HEK293 (cell line): ENCODE data around the gene CNTNAP1.

Experiments used
- CTCF ChIA-PET: fragments of 350-600 bp; formaldehyde crosslinking; extraction: SDS; loops from one replicate; lab custom pipeline; 2021; ENCODE audit warnings: antibody characterized with exemption; lab: Yijun Ruan, JAX
- POLR2A ChIA-PET: fragments of 300-600 bp; formaldehyde crosslinking; extraction: SDS; loops from one replicate; lab custom pipeline; 2020; ENCODE audit warnings: antibody characterized with exemption, inconsistent platforms; lab: Yijun Ruan, JAX
- H3K27ac ChIP-seq: fragments of 200-500 bp; sonication (Bioruptor generic); 2 replicates; pipeline ENCODE4 v1.5.1; 2014; ENCODE audit warnings: low read depth, low read length, control low read depth, inconsistent platforms; ENCODE audit errors: extremely low read depth
- H3K36me3 ChIP-seq, 2 experiments: fragments of 200-500 bp in 1 of 2; sonication (Bioruptor generic) in 1 of 2; 1 replicate in 1 of 2; 2 replicates in 1 of 2; pipeline ENCODE4 v1.5.1; 2014 to 2017; ENCODE audit warnings: inconsistent platforms in 2 of 2, low read length in 2 of 2; ENCODE audit not compliant: control insufficient read depth in 2 of 2, insufficient read depth in 1 of 2
- H3K4me1 ChIP-seq: fragments of 200-500 bp; sonication (Bioruptor generic); 2 replicates; pipeline ENCODE4 v1.5.1; 2014; ENCODE audit warnings: mild to moderate bottlenecking, low read length, inconsistent platforms; ENCODE audit not compliant: control insufficient read depth, insufficient read depth
- H3K4me3 ChIP-seq: 2 replicates; pipeline ENCODE4 v1.5.1; 2011; ENCODE audit warnings: low read depth, mild to moderate bottlenecking, control low read depth, low read length, moderate library complexity
- H3K9me3 ChIP-seq: fragments of 200-500 bp; sonication (Bioruptor generic); 2 replicates; pipeline ENCODE4 v1.5.1; 2014; ENCODE audit warnings: low read depth, low read length, inconsistent platforms; ENCODE audit not compliant: control insufficient read depth, insufficient read depth
- HOXC10 ChIP-seq: sonication (generic); formaldehyde crosslinking; IDR thresholded peaks from 2 replicates; pipeline ENCODE4 v1.8.1; 2023; ENCODE audit warnings: mild to moderate bottlenecking, missing genetic modification reagents
- IKZF3 ChIP-seq: fragments of 450-650 bp; IDR thresholded peaks from 2 replicates; pipeline ENCODE4 v1.5.0; 2018; ENCODE audit warnings: missing biosample characterization, mild to moderate bottlenecking, missing genetic modification characterization, moderate library complexity
- KLF1 ChIP-seq: fragments of 450-650 bp; formaldehyde crosslinking; IDR thresholded peaks from 2 replicates; pipeline ENCODE4 v1.5.1; 2016; ENCODE audit warnings: missing biosample characterization, missing genetic modification characterization
- KLF7 ChIP-seq: fragments of 450-650 bp; formaldehyde crosslinking; IDR thresholded peaks from 2 replicates; pipeline ENCODE4 v1.5.1; 2016; ENCODE audit warnings: missing biosample characterization, missing genetic modification characterization, borderline replicate concordance
- PRDM4 ChIP-seq: fragments of 450-650 bp; formaldehyde crosslinking; IDR thresholded peaks from 2 replicates; pipeline ENCODE4 v1.5.1; 2017; ENCODE audit warnings: missing biosample characterization, missing genetic modification characterization
- RBAK ChIP-seq: fragments of 450-650 bp; formaldehyde crosslinking; IDR thresholded peaks from 2 replicates; pipeline ENCODE4 v1.5.1; 2016; ENCODE audit warnings: missing biosample characterization, missing genetic modification characterization
- SCRT2 ChIP-seq: fragments of 450-650 bp; formaldehyde crosslinking; IDR thresholded peaks from 2 replicates; pipeline ENCODE4 v1.5.1; 2016; ENCODE audit warnings: missing biosample characterization, missing genetic modification characterization
- SP7 ChIP-seq: fragments of 450-650 bp; formaldehyde crosslinking; IDR thresholded peaks from 2 replicates; pipeline ENCODE4 v1.5.1; 2016; ENCODE audit warnings: missing biosample characterization, missing genetic modification characterization
- ZBTB17 ChIP-seq: fragments of 450-650 bp; formaldehyde crosslinking; IDR thresholded peaks from 2 replicates; pipeline ENCODE4 v1.5.1; 2016; ENCODE audit warnings: missing biosample characterization, missing genetic modification characterization
- ZBTB44 ChIP-seq: fragments of 450-650 bp; IDR thresholded peaks from 2 replicates; pipeline ENCODE4 v1.5.1; 2018; ENCODE audit warnings: missing biosample characterization, mild to moderate bottlenecking, missing genetic modification characterization
- ZFP37 ChIP-seq: fragments of 450-650 bp; formaldehyde crosslinking; IDR thresholded peaks from 2 replicates; pipeline ENCODE4 v1.5.1; 2016; ENCODE audit warnings: missing biosample characterization, missing genetic modification characterization
- ZIC2 ChIP-seq: fragments of 450-650 bp; formaldehyde crosslinking; IDR thresholded peaks from 2 replicates; pipeline ENCODE4 v1.5.1; 2016; ENCODE audit warnings: missing biosample characterization, missing genetic modification characterization
- ZNF132 ChIP-seq: fragments of 450-650 bp; formaldehyde crosslinking; IDR thresholded peaks from 2 replicates; pipeline ENCODE4 v1.5.1; 2017; ENCODE audit warnings: missing biosample characterization, missing genetic modification characterization, borderline replicate concordance
- ZNF157 ChIP-seq: fragments of 450-650 bp; formaldehyde crosslinking; IDR thresholded peaks from 2 replicates; pipeline ENCODE4 v1.5.1; 2016; ENCODE audit warnings: missing biosample characterization, missing genetic modification characterization
- ZNF18 ChIP-seq: fragments of 450-650 bp; formaldehyde crosslinking; IDR thresholded peaks from 2 replicates; pipeline ENCODE4 v1.5.1; 2016; ENCODE audit warnings: missing biosample characterization, missing genetic modification characterization
- ZNF341 ChIP-seq: fragments of 450-650 bp; formaldehyde crosslinking; IDR thresholded peaks from 2 replicates; pipeline ENCODE4; 2016; ENCODE audit warnings: low read depth, missing biosample characterization, missing genetic modification characterization
- ZNF501 ChIP-seq: fragments of 450-650 bp; formaldehyde crosslinking; IDR thresholded peaks from 2 replicates; pipeline ENCODE4 v1.5.1; 2016; ENCODE audit warnings: missing biosample characterization, missing genetic modification characterization
- ZNF555 ChIP-seq: fragments of 450-650 bp; formaldehyde crosslinking; conservative IDR thresholded peaks from 2 replicates; pipeline ENCODE4 v1.5.1; 2017; ENCODE audit warnings: missing biosample characterization, mild to moderate bottlenecking, missing genetic modification characterization, inconsistent platforms
- ZNF677 ChIP-seq: fragments of 450-650 bp; IDR thresholded peaks from 2 replicates; pipeline ENCODE4 v1.5.0; 2018; ENCODE audit warnings: missing biosample characterization, mild to moderate bottlenecking, missing genetic modification characterization, moderate library complexity
- ZNF843 ChIP-seq: fragments of 450-650 bp; formaldehyde crosslinking; IDR thresholded peaks from 2 replicates; pipeline ENCODE4 v1.5.1; 2016; ENCODE audit warnings: missing biosample characterization, missing genetic modification characterization

CNTNAP1 gene

GRCh38 chr17:42640121-42640520 is 42.2 kb upstream of the CNTNAP1 start:
- H3K36me3 ChIP-seq: no peaks in the 10 kb centered on the region
- ChIA-PET POLR2A (interaction anchor here (1.2 kb wide), 1 partner anchor 23 kb away, joined by 3 read pairs; no protein-coding TSS in a partner anchor), CTCF (interaction anchor here (0.7 kb wide), 1 partner anchor 61 kb away, joined by 3 read pairs; no protein-coding TSS in a partner anchor)
- no peak for TF ChIP-seq ZIC2 (tag by site-specific recombination)
- TF ChIP-seq ZNF157 (tag by site-specific recombination): no peak
- no peak for TF ChIP-seq KLF1 (tag by site-specific recombination)
- no peak for TF ChIP-seq RBAK
- no peak for TF ChIP-seq IKZF3 (tag by site-specific recombination)
- TF ChIP-seq ZNF132: no peak
- no peak for TF ChIP-seq ZNF555 (tag by site-specific recombination)
- no peak for TF ChIP-seq ZNF18 (tag by site-specific recombination)
- no peak for TF ChIP-seq HOXC10 (CRISPR knock-in tag)
- no peak for TF ChIP-seq ZBTB44 (tag by site-specific recombination)
- no peak for TF ChIP-seq ZFP37 (tag by site-specific recombination)
- no peak for TF ChIP-seq ZNF677 (tag by site-specific recombination)
- no peak for TF ChIP-seq ZNF843 (tag by site-specific recombination)
- no peak for TF ChIP-seq SCRT2
- TF ChIP-seq ZNF501 (tag by site-specific recombination): no peak
- TF ChIP-seq KLF7 (tag by site-specific recombination): no peak
- no peak for TF ChIP-seq PRDM4
- no peaks in the 10 kb centered on the region for H3K9me3 ChIP-seq
- H3K27ac ChIP-seq: no peak overlapping the region
- no peaks in the 10 kb centered on the region for H3K4me1 ChIP-seq
- no peak overlapping the region for H3K4me3 ChIP-seq

GRCh38 chr17:42642336-42642735 is 40.0 kb upstream of the CNTNAP1 start:
- H3K4me3 ChIP-seq: no peak overlapping the region
- TF ChIP-seq SP7: no peak
- peak; percentile 58 for TF ChIP-seq ZNF341 (tag by site-specific recombination)
- TF ChIP-seq ZBTB17 (tag by site-specific recombination): peak; percentile 69
- no peaks in the 10 kb centered on the region for H3K36me3 ChIP-seq
- CTCF ChIA-PET: interaction anchor here (0.7 to 1.0 kb wide), 2 partner anchors 9 to 20 kb away, joined by 3 read pairs; no protein-coding TSS in a partner anchor
- no peak overlapping the region for H3K27ac ChIP-seq
- H3K9me3 ChIP-seq: no peaks in the 10 kb centered on the region
- POLR2A ChIA-PET: interaction anchor here (1.0 kb wide), 1 partner anchor 33 kb away, joined by 3 read pairs; the partner anchor contains the start of genes RETREG3 and TUBG1
- no peaks in the 10 kb centered on the region for H3K4me1 ChIP-seq
